ENCODE data around the gene SHC3.

Gene SHC3, protein sequence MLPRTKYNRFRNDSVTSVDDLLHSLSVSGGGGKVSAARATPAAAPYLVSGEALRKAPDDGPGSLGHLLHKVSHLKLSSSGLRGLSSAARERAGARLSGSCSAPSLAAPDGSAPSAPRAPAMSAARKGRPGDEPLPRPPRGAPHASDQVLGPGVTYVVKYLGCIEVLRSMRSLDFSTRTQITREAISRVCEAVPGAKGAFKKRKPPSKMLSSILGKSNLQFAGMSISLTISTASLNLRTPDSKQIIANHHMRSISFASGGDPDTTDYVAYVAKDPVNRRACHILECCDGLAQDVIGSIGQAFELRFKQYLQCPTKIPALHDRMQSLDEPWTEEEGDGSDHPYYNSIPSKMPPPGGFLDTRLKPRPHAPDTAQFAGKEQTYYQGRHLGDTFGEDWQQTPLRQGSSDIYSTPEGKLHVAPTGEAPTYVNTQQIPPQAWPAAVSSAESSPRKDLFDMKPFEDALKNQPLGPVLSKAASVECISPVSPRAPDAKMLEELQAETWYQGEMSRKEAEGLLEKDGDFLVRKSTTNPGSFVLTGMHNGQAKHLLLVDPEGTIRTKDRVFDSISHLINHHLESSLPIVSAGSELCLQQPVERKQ

DNA sequence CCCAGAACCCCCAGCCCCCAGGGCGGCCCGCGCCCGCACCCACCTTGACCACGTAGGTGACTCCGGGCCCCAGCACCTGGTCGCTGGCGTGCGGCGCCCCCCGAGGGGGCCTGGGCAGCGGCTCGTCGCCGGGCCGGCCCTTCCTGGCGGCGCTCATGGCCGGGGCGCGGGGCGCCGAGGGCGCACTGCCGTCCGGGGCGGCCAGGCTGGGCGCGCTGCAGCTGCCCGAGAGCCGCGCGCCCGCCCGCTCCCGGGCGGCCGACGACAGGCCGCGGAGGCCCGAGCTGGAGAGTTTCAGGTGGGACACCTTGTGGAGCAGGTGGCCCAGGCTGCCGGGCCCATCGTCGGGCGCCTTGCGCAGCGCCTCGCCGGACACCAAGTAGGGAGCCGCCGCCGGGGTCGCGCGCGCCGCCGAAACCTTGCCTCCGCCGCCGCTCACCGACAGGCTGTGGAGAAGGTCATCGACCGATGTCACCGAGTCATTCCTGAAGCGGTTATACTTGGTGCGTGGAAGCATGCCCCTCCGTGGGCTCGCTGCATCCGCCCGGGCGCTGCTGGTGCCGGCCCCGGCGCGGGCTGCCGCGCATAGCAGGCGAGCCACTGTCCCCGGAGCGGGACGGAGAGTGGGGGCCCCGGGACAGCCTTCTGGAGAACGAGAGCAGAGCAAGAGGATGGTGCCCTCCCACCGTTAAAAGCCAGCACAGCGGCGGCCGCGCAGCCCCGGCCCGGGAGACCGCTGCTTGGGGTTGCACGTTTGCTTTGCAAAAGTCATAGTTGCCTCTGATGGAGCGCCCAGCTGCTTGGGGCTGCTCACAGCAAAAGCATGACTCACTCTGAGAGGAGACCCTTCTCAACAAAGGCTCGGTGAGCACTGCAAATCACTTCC lies at the start of gene SHC3:
TSS of gene SHC3 (minus strand) at position 875 of the 886 bp plus-strand sequence. CDS start at position 517, 358 bp downstream.
- peak within 1 kb of the TSS; percentile 92 for H3K27ac ChIP-seq
- TF ChIP-seq, protein P1, sequence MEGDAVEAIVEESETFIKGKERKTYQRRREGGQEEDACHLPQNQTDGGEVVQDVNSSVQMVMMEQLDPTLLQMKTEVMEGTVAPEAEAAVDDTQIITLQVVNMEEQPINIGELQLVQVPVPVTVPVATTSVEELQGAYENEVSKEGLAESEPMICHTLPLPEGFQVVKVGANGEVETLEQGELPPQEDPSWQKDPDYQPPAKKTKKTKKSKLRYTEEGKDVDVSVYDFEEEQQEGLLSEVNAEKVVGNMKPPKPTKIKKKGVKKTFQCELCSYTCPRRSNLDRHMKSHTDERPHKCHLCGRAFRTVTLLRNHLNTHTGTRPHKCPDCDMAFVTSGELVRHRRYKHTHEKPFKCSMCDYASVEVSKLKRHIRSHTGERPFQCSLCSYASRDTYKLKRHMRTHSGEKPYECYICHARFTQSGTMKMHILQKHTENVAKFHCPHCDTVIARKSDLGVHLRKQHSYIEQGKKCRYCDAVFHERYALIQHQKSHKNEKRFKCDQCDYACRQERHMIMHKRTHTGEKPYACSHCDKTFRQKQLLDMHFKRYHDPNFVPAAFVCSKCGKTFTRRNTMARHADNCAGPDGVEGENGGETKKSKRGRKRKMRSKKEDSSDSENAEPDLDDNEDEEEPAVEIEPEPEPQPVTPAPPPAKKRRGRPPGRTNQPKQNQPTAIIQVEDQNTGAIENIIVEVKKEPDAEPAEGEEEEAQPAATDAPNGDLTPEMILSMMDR (IDR thresholded peaks at IDR 0.05), result no peak
- TF ChIP-seq ZFX (IDR thresholded peaks at IDR 0.05; ENCODE audit: borderline replicate concordance), result no peak

- TF ChIP-seq, protein P1 (IDR thresholded peaks at IDR 0.05), result no peak
- TF ChIP-seq ZFX (IDR thresholded peaks at IDR 0.05; ENCODE audit: borderline replicate concordance), result no peak
Observed at GRCh38 chr9:89225991-89226471, 47.4 kb upstream of the SHC3 start.

DNA sequence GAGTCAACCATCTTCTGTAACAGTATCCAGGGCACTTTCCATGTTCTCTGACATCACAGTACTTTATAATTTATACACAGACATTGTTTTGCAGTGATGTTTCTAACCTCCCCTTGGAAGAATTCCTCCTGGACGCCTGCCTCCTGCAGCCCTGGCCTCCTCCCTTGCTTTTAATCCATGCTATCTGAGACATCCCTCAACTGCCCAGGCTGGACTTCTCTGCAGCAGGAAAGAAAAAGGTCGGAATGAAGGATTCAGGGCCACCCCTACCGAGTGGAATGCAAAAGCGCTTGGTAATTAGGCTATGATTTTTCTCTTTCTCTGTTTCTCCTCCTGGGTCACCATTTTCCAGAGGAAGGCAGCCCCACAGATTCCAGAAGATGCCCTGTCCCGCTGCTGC lies 47.0 kb upstream of the SHC3 start:
- TF ChIP-seq ZFX (IDR thresholded peaks at IDR 0.05; ENCODE audit: borderline replicate concordance), result no peak
- TF ChIP-seq, protein P1 (IDR thresholded peaks at IDR 0.05), result no peak
- H3K27ac ChIP-seq, result no peak overlapping the region

More at GRCh38 chr9:89225991-89226471, 47.4 kb upstream of the SHC3 start:
- no peak overlapping the region for H3K27ac ChIP-seq

DNA sequence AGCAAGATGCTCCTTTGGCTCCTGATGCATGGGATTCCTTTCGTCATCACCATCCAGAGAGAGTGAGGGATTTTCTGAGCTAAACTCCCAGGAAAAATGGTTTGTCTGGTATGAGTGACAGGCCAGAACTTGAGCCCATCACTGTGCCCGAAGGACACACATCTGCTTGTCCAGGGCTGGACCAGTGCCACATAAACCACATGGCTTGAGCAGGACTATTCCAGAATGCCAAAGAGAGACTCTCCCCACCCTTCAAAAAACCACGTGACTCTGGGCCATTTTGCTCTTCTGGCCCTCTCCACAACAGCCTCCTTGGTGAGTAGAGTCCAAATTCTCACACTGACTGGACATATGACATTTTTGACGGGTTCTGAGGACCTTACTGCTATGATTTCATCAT lies 46.4 kb upstream of the SHC3 start:
- TF ChIP-seq, protein P1 (IDR thresholded peaks at IDR 0.05), result no peak
- no peak for TF ChIP-seq ZFX (IDR thresholded peaks at IDR 0.05; ENCODE audit: borderline replicate concordance)
- no peak overlapping the region for H3K27ac ChIP-seq

GRCh38 chr9:89224633-89225032 lies 46.0 kb upstream of the SHC3 start:
- no peak for TF ChIP-seq ZFX (IDR thresholded peaks at IDR 0.05; ENCODE audit: borderline replicate concordance)
- TF ChIP-seq, protein P1 (IDR thresholded peaks at IDR 0.05), result no peak
- H3K27ac ChIP-seq, result no peak overlapping the region

DNA sequence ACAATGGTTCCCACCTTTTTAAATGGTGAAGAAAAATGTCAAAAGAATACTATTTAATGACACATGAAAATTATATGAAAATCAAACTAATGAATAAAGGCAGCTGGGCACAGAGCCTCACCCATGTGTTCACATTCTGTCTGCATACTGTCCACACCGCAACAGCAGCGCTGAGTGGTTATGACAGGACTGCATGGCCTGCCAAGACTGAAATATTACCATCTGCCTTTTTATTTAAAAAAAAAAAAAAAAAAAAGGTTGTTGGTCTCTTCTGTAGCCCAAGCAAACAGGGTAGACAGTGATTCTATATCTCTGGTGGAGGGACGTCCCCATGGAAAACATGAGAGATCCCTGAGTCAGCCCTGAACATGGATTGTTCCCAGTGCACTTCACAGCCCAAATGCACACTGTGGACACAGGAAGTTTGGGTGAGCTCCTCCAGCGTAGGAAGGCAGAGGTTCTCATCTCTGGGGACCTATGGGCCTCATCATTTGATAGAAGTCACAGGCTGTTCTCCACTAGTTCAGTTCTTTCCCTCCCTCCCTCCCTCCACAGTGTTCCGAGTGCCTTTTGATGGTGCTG lies 44.9 kb upstream of the SHC3 start:
- TF ChIP-seq, protein P1 (IDR thresholded peaks at IDR 0.05), result no peak
- TF ChIP-seq ZFX (IDR thresholded peaks at IDR 0.05; ENCODE audit: borderline replicate concordance), result no peak
- no peak overlapping the region for H3K27ac ChIP-seq

Measured in 22Rv1 (cell line).